ENCODE measurements around the gene PILRA. TPM values are rescaled to one million over a fixed set of nuclear protein-coding genes. Genes with fewer than 3 reads are reported as not detected.

PILRA gene
- total and polyA plus RNA-seq, 10 of the 15 experiments (the other 5 are each of a cell fraction or from before 2014, with no cell fraction given), result 6.6 to 43.3 (median 11.5) TPM

- peak; percentile 77 for TF ChIP-seq PKNOX1 (IDR thresholded peaks at IDR 0.05)
- no peak for TF ChIP-seq ZNF622 (IDR thresholded peaks at IDR 0.05)
- no peak for TF ChIP-seq BRCA1 (IDR thresholded peaks at IDR 0.05; ENCODE audit: low read depth, low read length)
- TF ChIP-seq BACH1 (IDR thresholded peaks at IDR 0.05; ENCODE audit: borderline replicate concordance), result peak; percentile 96
- TF ChIP-seq, protein P1, sequence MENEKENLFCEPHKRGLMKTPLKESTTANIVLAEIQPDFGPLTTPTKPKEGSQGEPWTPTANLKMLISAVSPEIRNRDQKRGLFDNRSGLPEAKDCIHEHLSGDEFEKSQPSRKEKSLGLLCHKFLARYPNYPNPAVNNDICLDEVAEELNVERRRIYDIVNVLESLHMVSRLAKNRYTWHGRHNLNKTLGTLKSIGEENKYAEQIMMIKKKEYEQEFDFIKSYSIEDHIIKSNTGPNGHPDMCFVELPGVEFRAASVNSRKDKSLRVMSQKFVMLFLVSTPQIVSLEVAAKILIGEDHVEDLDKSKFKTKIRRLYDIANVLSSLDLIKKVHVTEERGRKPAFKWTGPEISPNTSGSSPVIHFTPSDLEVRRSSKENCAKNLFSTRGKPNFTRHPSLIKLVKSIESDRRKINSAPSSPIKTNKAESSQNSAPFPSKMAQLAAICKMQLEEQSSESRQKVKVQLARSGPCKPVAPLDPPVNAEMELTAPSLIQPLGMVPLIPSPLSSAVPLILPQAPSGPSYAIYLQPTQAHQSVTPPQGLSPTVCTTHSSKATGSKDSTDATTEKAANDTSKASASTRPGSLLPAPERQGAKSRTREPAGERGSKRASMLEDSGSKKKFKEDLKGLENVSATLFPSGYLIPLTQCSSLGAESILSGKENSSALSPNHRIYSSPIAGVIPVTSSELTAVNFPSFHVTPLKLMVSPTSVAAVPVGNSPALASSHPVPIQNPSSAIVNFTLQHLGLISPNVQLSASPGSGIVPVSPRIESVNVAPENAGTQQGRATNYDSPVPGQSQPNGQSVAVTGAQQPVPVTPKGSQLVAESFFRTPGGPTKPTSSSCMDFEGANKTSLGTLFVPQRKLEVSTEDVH (IDR thresholded peaks at IDR 0.05; ENCODE audit: low read depth, partially characterized antibody), result peak; percentile 91
- peak; percentile 40; the same call in 1 of the 2 replicates for TF ChIP-seq EED (IDR thresholded peaks at IDR 0.05; ENCODE audit: low read depth)
- no peak for TF ChIP-seq ZNF384 (IDR thresholded peaks at IDR 0.05; ENCODE audit: borderline replicate concordance, low read depth, low read length)
- no peak for TF ChIP-seq ZBTB33 (IDR thresholded peaks at IDR 0.05)
- peak; percentile 57 to 72 for TF ChIP-seq IKZF2 (IDR thresholded peaks at IDR 0.05)
- TF ChIP-seq, protein P2, sequence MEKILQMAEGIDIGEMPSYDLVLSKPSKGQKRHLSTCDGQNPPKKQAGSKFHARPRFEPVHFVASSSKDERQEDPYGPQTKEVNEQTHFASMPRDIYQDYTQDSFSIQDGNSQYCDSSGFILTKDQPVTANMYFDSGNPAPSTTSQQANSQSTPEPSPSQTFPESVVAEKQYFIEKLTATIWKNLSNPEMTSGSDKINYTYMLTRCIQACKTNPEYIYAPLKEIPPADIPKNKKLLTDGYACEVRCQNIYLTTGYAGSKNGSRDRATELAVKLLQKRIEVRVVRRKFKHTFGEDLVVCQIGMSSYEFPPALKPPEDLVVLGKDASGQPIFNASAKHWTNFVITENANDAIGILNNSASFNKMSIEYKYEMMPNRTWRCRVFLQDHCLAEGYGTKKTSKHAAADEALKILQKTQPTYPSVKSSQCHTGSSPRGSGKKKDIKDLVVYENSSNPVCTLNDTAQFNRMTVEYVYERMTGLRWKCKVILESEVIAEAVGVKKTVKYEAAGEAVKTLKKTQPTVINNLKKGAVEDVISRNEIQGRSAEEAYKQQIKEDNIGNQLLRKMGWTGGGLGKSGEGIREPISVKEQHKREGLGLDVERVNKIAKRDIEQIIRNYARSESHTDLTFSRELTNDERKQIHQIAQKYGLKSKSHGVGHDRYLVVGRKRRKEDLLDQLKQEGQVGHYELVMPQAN (conservative IDR thresholded peaks at IDR 0.05), result 0 out of 2 replicates have a peak, but pooled peaks have one; percentile 65
- 0 out of 2 replicates have a peak, but pooled peaks have one; percentile 1 for TF ChIP-seq MTA2 (IDR thresholded peaks at IDR 0.05; ENCODE audit: low read depth)
- TF ChIP-seq NR2C1 (IDR thresholded peaks at IDR 0.05), result peak; percentile 44
- TF ChIP-seq, protein P3, sequence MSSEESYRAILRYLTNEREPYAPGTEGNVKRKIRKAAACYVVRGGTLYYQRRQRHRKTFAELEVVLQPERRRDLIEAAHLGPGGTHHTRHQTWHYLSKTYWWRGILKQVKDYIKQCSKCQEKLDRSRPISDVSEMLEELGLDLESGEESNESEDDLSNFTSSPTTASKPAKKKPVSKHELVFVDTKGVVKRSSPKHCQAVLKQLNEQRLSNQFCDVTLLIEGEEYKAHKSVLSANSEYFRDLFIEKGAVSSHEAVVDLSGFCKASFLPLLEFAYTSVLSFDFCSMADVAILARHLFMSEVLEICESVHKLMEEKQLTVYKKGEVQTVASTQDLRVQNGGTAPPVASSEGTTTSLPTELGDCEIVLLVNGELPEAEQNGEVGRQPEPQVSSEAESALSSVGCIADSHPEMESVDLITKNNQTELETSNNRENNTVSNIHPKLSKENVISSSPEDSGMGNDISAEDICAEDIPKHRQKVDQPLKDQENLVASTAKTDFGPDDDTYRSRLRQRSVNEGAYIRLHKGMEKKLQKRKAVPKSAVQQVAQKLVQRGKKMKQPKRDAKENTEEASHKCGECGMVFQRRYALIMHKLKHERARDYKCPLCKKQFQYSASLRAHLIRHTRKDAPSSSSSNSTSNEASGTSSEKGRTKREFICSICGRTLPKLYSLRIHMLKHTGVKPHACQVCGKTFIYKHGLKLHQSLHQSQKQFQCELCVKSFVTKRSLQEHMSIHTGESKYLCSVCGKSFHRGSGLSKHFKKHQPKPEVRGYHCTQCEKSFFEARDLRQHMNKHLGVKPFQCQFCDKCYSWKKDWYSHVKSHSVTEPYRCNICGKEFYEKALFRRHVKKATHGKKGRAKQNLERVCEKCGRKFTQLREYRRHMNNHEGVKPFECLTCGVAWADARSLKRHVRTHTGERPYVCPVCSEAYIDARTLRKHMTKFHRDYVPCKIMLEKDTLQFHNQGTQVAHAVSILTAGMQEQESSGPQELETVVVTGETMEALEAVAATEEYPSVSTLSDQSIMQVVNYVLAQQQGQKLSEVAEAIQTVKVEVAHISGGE (CRISPR knock-in tag; IDR thresholded peaks at IDR 0.05), result 0 out of 2 replicates have a peak, but pooled peaks have one; percentile 31
- no peak for TF ChIP-seq BCL3 (IDR thresholded peaks at IDR 0.05; ENCODE audit: borderline replicate concordance, insufficient read depth, low read depth, low read length, poor library complexity, severe bottlenecking)
- TF ChIP-seq SMAD5 (IDR thresholded peaks at IDR 0.05; ENCODE audit: low read depth), result peak; percentile 98
- peak; percentile 58; the same call in 1 of the 2 replicates for TF ChIP-seq SMARCA5 (IDR thresholded peaks at IDR 0.05)
Observed at GRCh38 chr7:100428199-100428966, 55.1 kb downstream of the PILRA start, which contains the start of gene ZCWPW1 (continued).
